Esophagus muscularis mucosa (tissue), 4 donors: ENCODE results near the gene ADRA1B.

Experiments used
- CTCF ChIP-seq, 3 experiments: fragments of 200-600 bp in 2 of 3; fragments of 450-650 bp in 1 of 3; sonication (generic) in 2 of 3; IDR thresholded peaks; one replicate each; pipeline ENCODE4 v1.5.1; 2017 to 2019; ENCODE audit warnings: antibody characterized with exemption in 3 of 3, mild to moderate bottlenecking in 2 of 3, moderate library complexity in 1 of 3
- EP300 ChIP-seq: sonication (generic); formaldehyde crosslinking; IDR thresholded peaks from one replicate; pipeline ENCODE4 v1.6.1; 2017; ENCODE audit warnings: antibody characterized with exemption
- POLR2A ChIP-seq: fragments of 450-650 bp; IDR thresholded peaks from one replicate; pipeline ENCODE4 v1.6.1; 2017; ENCODE audit warnings: antibody characterized with exemption, moderate library complexity, mild to moderate bottlenecking, low read depth
- POLR2AphosphoS5 ChIP-seq, 2 donors: sonication (generic); formaldehyde crosslinking; IDR thresholded peaks; one replicate each; pipeline ENCODE4 v1.6.1; 2017; ENCODE audit warnings: antibody characterized with exemption in 2 of 2

- TF ChIP-seq POLR2A: no peak
- no peak for TF ChIP-seq CTCF (IDR thresholded peaks at IDR 0.05)
- no peak for TF ChIP-seq EP300
- TF ChIP-seq POLR2AphosphoS5 (IDR thresholded peaks at IDR 0.05): no peak
Observed at GRCh38 chr5:159943326-159943725, 27.0 kb downstream of the ADRA1B start.
